Measurements from ENCODE around the gene EXT2.

Gene EXT2

DNA sequence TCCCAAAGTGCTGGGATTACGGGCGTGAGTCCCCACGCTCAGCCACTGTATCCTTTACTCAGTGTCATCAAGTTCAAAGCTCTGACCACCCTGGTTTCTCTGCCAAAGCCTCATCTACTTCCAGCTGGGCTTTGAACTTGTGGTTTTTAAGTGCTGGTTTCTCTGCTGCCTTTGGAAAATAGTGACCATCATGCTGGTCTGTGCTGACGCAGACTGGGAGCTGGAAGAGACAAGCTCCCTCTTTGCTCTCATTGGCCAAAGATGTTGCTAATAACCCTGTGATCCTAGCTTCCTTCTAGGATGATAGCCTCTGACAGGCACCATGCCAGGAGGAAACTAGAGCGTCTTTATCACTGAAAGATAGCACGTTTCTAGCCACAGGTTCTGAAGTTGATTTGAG is 152.0 kb downstream of the EXT2 start:
- in situ Hi-C loops (cut with MboI; ENCODE audit: low pct_unique_long_range_greater_than_20kb, low sequenced_read_pairs, unreplicated experiment), result no loop called here
- TF ChIP-seq, protein P1, sequence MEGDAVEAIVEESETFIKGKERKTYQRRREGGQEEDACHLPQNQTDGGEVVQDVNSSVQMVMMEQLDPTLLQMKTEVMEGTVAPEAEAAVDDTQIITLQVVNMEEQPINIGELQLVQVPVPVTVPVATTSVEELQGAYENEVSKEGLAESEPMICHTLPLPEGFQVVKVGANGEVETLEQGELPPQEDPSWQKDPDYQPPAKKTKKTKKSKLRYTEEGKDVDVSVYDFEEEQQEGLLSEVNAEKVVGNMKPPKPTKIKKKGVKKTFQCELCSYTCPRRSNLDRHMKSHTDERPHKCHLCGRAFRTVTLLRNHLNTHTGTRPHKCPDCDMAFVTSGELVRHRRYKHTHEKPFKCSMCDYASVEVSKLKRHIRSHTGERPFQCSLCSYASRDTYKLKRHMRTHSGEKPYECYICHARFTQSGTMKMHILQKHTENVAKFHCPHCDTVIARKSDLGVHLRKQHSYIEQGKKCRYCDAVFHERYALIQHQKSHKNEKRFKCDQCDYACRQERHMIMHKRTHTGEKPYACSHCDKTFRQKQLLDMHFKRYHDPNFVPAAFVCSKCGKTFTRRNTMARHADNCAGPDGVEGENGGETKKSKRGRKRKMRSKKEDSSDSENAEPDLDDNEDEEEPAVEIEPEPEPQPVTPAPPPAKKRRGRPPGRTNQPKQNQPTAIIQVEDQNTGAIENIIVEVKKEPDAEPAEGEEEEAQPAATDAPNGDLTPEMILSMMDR (IDR thresholded peaks at IDR 0.05; ENCODE audit: extremely low read depth, insufficient read depth, missing control alignments), result no peak
- DNase-seq (ENCODE audit: low spot score), result no peak

DNA sequence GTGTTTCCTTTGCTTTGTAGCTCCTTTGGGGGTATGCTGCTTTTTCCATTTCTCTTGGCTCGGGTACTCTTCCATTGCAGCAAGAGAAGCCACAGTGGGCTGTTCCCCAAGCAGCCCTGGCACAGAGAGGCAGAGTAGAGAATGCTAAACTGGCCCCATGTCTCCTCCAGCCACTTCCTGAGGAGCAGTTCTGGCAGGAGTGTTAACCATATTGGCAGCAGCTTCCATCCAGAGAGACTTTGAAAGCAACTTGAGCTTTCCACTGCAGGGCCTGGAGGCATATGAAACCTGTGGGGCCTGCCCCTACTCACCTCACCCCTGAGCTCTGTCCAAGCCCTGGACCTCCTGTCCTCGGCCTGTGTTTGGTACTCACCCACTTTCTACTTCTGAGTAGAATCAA is 152.6 kb downstream of the EXT2 start:
- DNase-seq (ENCODE audit: low spot score), result no peak
- TF ChIP-seq, protein P1 (IDR thresholded peaks at IDR 0.05; ENCODE audit: extremely low read depth, insufficient read depth, missing control alignments), result no peak
- in situ Hi-C loops (cut with MboI; ENCODE audit: low pct_unique_long_range_greater_than_20kb, low sequenced_read_pairs, unreplicated experiment), result no loop called here

DNA sequence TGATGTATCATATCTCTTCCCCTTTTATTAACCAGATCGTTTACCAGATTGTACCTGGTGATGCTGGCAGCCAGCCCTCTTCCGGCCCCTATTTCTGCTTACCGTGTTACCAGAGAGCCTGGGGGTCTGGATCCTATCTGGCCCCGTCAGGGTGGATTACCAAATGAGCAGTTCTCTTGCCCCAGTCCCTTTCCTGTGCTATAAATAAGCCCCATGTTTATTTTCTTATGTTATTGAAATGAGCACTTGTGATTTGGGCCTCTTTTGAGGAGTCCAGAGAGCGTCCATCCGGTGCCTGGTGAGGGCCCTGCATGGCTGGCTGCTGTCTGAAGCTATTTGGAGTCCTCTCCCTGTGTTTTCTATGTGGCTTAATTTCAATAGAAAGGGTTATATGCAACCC is 154.9 kb downstream of the EXT2 start:
- in situ Hi-C loops (cut with MboI; ENCODE audit: low pct_unique_long_range_greater_than_20kb, low sequenced_read_pairs, unreplicated experiment), result no loop called here
- TF ChIP-seq, protein P1 (IDR thresholded peaks at IDR 0.05; ENCODE audit: extremely low read depth, insufficient read depth, missing control alignments), result no peak
- DNase-seq (ENCODE audit: low spot score), result no peak

DNA sequence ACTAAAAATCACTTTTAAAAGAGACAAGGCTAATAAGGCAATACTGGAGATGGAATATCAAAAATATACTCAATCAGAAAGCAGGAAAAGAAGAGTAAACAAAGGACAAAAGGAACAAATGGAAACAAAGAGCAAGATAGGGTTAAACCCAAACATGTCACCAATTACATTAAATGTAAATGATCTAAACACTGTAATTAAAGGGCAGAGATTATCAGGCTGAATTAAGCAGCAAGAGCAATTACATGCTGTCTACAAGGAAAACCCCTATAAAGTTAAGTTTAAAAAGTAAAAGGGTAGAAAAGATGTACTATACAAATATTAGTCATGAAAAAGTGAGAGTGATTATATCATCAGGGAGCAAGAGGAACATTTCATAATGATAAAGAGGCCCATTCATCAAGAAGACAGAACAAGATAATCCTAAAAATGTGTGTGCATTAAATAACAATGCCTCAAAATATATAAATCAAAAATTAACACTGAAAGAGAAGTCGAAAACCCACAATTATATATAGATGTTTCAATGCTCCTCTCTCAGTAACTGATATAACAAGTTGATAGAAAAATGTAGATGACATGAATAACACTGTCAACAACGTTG is 157.6 kb downstream of the EXT2 start:
- in situ Hi-C loops (cut with MboI; ENCODE audit: low pct_unique_long_range_greater_than_20kb, low sequenced_read_pairs, unreplicated experiment), result no loop called here
- no peak for DNase-seq (ENCODE audit: low spot score)

DNA sequence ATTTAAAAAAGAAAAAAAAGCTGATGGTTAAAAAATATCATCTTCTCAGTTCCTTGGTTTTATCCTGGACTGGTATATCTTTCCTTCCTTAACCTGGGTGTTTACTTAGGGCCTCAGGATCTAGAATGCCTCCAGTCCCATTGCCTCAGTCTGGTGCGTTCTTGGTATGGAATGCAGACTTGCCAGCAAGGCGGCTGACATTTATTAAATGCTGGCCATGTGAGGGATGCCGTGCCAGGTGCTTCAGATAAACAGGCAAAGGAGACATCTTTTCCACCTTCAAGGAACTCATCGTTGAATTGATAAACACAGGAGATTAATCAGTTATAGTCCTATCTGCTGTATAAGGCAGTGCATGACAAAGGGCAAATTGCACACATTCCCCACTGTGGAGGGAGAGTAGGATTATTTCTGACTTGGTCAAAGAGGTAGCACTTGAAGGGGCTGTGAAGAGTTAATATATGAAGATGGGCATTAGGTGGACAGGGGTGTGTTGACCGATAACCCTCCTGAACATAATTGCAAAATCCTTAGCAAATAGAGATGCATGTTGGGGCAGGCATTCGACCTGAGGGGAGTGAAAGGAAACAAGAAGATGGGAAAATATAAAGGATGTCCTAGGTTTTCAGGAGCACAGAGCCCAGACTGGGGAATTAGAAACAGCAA is 160.1 kb downstream of the EXT2 start:
- no peak for DNase-seq (ENCODE audit: low spot score)
- in situ Hi-C loops (cut with MboI; ENCODE audit: low pct_unique_long_range_greater_than_20kb, low sequenced_read_pairs, unreplicated experiment), result no loop called here
- TF ChIP-seq, protein P1 (IDR thresholded peaks at IDR 0.05; ENCODE audit: extremely low read depth, insufficient read depth, missing control alignments), result no peak

More for the DNA sequence above, 157.6 kb downstream of the EXT2 start:
- TF ChIP-seq, protein P1 (IDR thresholded peaks at IDR 0.05; ENCODE audit: extremely low read depth, insufficient read depth, missing control alignments), result no peak

DNA sequence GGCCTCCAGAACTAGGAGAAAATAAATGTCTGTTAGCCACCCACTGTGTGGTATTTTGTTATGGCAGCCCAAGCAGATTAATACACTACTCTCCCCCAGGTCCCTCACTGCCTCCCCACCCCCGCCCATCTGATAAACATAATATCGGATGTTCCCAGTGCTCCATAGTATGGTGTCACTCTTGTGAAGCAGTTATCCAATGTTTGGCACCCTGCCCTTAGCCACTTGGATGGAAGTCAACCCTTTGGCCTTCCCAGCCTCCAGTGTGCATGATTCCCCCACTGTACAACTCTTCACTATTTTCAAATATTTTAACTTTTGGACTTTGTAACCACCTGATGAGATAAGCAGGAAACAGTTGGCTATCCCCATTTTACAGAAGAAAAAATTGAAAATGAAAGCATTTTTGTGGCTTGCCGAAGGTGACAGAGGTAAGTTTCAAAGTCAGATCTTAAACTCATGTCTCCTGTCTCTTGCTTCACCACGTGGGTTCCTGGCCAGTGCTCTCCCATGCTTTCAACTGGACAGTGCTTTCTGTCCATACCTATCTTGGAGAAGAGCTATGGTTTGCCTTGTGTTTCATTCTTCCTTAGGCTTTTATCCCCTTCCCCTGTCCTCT is 161.3 kb downstream of the EXT2 start:
- TF ChIP-seq, protein P1 (IDR thresholded peaks at IDR 0.05; ENCODE audit: extremely low read depth, insufficient read depth, missing control alignments), result no peak
- no peak for DNase-seq (ENCODE audit: low spot score)

More for the DNA sequence above, 161.3 kb downstream of the EXT2 start:
- in situ Hi-C loops (cut with MboI; ENCODE audit: low pct_unique_long_range_greater_than_20kb, low sequenced_read_pairs, unreplicated experiment), result no loop called here
